ENCODE measurements around the gene TNS3.

The TNS3 gene

DNA sequence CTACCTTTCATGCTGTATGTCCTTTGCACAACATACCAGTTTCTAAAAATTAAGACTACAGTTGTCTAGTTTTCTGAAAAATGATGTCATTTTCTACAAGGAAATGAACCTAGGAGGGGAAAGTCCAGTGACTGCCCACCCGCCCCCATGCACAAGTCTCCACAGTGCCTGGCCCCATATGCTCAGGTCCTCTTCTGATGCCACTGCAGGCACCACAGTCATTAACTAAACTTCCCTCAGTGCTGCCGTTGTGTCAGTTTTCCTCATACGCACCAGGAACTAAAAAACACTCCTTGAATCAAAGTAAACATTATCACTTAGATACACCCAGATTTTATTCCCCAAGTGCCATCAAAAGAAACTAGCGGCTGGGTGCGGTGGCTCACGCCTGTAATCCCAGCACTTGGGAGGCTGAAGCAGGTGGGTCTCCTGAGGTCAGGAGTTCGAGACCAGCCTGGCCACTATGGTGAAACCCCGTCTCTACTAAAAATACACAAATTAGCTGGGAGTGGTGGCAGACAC lies 6.9 kb upstream of the TNS3 start:
- no peak for DNase-seq (ENCODE audit: low read depth in 1 of 2, low spot score in 1 of 2)
- Histone ChIP-seq H3K27ac (replicated peaks) (no peak overlapping the region), H3K27me3 (ENCODE audit: insufficient read depth, poor library complexity, severe bottlenecking) (no peaks in the 10 kb centered on the region), H3K4me3 (replicated peaks; ENCODE audit: insufficient read depth, low read length) (no peak overlapping the region)
- TF ChIP-seq REST (IDR thresholded peaks at IDR 0.05; ENCODE audit: insufficient replicate concordance, low read depth) (no peak), GABPA (IDR thresholded peaks at IDR 0.05; ENCODE audit: low read depth) (no peak), POLR2AphosphoS5 (IDR thresholded peaks at IDR 0.05; ENCODE audit: low read depth) (no peak), SPI1 (IDR thresholded peaks at IDR 0.05; ENCODE audit: borderline replicate concordance, low read depth) (no peak)
- TF ChIP-seq, protein P1, sequence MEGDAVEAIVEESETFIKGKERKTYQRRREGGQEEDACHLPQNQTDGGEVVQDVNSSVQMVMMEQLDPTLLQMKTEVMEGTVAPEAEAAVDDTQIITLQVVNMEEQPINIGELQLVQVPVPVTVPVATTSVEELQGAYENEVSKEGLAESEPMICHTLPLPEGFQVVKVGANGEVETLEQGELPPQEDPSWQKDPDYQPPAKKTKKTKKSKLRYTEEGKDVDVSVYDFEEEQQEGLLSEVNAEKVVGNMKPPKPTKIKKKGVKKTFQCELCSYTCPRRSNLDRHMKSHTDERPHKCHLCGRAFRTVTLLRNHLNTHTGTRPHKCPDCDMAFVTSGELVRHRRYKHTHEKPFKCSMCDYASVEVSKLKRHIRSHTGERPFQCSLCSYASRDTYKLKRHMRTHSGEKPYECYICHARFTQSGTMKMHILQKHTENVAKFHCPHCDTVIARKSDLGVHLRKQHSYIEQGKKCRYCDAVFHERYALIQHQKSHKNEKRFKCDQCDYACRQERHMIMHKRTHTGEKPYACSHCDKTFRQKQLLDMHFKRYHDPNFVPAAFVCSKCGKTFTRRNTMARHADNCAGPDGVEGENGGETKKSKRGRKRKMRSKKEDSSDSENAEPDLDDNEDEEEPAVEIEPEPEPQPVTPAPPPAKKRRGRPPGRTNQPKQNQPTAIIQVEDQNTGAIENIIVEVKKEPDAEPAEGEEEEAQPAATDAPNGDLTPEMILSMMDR (IDR thresholded peaks at IDR 0.05; ENCODE audit: insufficient read depth, low read length) = no peak

DNA sequence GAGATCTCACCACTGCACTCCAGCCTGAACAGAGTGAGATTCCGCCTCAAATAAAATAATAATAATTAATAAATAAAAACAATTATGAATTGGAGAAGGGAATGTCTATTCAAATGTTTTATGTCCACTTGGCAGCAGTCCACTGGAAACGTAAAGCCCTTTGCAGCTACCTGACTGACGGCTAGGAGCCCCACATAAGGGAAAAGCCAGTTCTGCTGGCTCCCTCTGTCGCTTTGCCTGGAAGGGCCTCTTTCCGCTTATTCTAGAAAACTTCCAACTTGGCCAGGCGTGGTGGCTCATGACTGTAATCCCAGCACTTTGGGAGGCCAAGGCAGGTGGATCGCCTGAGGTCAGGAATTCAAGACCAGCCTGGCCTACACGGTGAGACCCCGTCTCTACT lies 6.1 kb upstream of the TNS3 start:
- H3K27me3 ChIP-seq (ENCODE audit: insufficient read depth, poor library complexity, severe bottlenecking) = no peaks in the 10 kb centered on the region
- H3K4me3 ChIP-seq (replicated peaks; ENCODE audit: insufficient read depth, low read length) = no peak overlapping the region
- H3K27ac ChIP-seq (replicated peaks) = no peak overlapping the region
- DNase-seq (ENCODE audit: low read depth in 1 of 2, low spot score in 1 of 2) = no peak
- no peak for TF ChIP-seq POLR2AphosphoS5 (IDR thresholded peaks at IDR 0.05; ENCODE audit: low read depth)
- TF ChIP-seq, protein P1 (IDR thresholded peaks at IDR 0.05; ENCODE audit: insufficient read depth, low read length) = no peak
- no peak for TF ChIP-seq REST (IDR thresholded peaks at IDR 0.05; ENCODE audit: insufficient replicate concordance, low read depth)
- TF ChIP-seq GABPA (IDR thresholded peaks at IDR 0.05; ENCODE audit: low read depth) = no peak
- TF ChIP-seq SPI1 (IDR thresholded peaks at IDR 0.05; ENCODE audit: borderline replicate concordance, low read depth) = no peak

DNA sequence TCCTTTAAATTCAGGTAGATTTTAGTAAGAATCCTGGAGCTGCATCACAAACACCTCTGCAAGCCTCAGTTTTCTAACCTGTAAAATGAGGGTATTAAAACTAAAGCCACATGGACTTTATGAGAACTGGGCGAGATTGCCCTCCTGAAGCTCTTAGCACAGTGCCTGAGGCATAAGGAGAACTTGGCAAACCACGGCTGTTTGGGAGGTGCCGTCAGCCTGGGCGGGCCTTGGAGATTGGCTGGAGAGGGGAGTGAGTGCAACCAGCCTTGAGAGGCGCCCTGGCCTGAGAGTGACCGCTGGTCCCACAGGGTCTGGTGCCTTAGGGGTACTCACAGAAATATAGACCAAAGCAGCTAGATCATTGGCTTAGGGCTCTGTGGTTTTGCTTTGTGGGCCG lies 5.4 kb upstream of the TNS3 start:
- Histone ChIP-seq H3K27ac (replicated peaks) (no peak overlapping the region), H3K27me3 (ENCODE audit: insufficient read depth, poor library complexity, severe bottlenecking) (peaks cover 4% of the 10 kb centered on the region), H3K4me3 (replicated peaks; ENCODE audit: insufficient read depth, low read length) (no peak overlapping the region)
- DNase-seq (ENCODE audit: low read depth in 1 of 2, low spot score in 1 of 2) = peak in 1 of 2 experiments; percentile 29
- TF ChIP-seq, protein P1 (IDR thresholded peaks at IDR 0.05; ENCODE audit: insufficient read depth, low read length) = no peak
- no peak for TF ChIP-seq POLR2AphosphoS5 (IDR thresholded peaks at IDR 0.05; ENCODE audit: low read depth)
- no peak for TF ChIP-seq SPI1 (IDR thresholded peaks at IDR 0.05; ENCODE audit: borderline replicate concordance, low read depth)
- no peak for TF ChIP-seq REST (IDR thresholded peaks at IDR 0.05; ENCODE audit: insufficient replicate concordance, low read depth)
- no peak for TF ChIP-seq GABPA (IDR thresholded peaks at IDR 0.05; ENCODE audit: low read depth)

Measured in HL-60 (cell line).